ENCODE data around the gene KLRC4. TPM values are rescaled to one million over a fixed set of nuclear protein-coding genes. Genes with fewer than 3 reads are reported as not detected.
"Not testable (repeated sequence)": the region's sequence is repeated elsewhere in the genome, so short reads cannot be mapped to it uniquely, and the experiment has no call there.

Gene KLRC4
- total RNA-seq, 2 donors from 2014 or later, result 0.46 TPM; not detected in 1

GRCh38 chr12:10404798-10405197, 4.8 kb downstream of the KLRC4 start:
- DNase-seq (no peak), ATAC-seq (no peak)
- intact Hi-C loops (cut with DNase I, micrococcal nuclease), result no loop called here

- intact Hi-C loops (cut with DNase I, micrococcal nuclease), result no loop called here
- ATAC-seq (no peak), DNase-seq (no peak)
Observed at GRCh38 chr12:10400829-10401228, 8.7 kb downstream of the KLRC4 start.

GRCh38 chr12:10398168-10398567, 11.4 kb downstream of the KLRC4 start:
- ATAC-seq (no peak), DNase-seq (no peak)
- intact Hi-C loops (cut with DNase I, micrococcal nuclease), result no loop called here

- ATAC-seq (peak; percentile 44), DNase-seq (no peak)
- intact Hi-C loops (cut with DNase I, micrococcal nuclease), result no loop called here
Observed at GRCh38 chr12:10397296-10397695, 12.3 kb downstream of the KLRC4 start.

GRCh38 chr12:10396176-10396575, 13.4 kb downstream of the KLRC4 start:
- ATAC-seq, result peak; percentile 20
- intact Hi-C loops (cut with DNase I, micrococcal nuclease); DNase-seq: not testable (repeated sequence)

- ATAC-seq (peak; percentile 91), DNase-seq (peak in 1 of 2 donors; percentile 49)
- intact Hi-C loops (cut with DNase I, micrococcal nuclease), result no loop called here
Observed at GRCh38 chr12:10395390-10395998, 14.1 kb downstream of the KLRC4 start.

GRCh38 chr12:10394531-10395152, 14.9 kb downstream of the KLRC4 start:
- DNase-seq; intact Hi-C loops (cut with DNase I, micrococcal nuclease); ATAC-seq: not testable (repeated sequence)

GRCh38 chr12:10393291-10393690, 16.3 kb downstream of the KLRC4 start:
- no peak for ATAC-seq
- DNase-seq, result no peak
- intact Hi-C loops (cut with DNase I, micrococcal nuclease), result no loop called here

- DNase-seq, result peak in 1 of 2 donors; percentile 47
- intact Hi-C loops (cut with DNase I, micrococcal nuclease), result no loop called here
- no peak for ATAC-seq
Observed at GRCh38 chr12:10392394-10392930, 17.1 kb downstream of the KLRC4 start.

- DNase-seq; intact Hi-C loops (cut with DNase I, micrococcal nuclease); ATAC-seq: not testable (repeated sequence)
Observed at GRCh38 chr12:10390991-10391390, 18.6 kb downstream of the KLRC4 start.

GRCh38 chr12:10389904-10390303, 19.7 kb downstream of the KLRC4 start, which contains the start of gene KLRK1:
Gene KLRK1, minus strand, starts transcription at chr12:10390041. Its CDS starts 1,231 bp downstream, at chr12:10388810.
- intact Hi-C loops (cut with DNase I, micrococcal nuclease), result no loop called here
- ATAC-seq, result no peak
- DNase-seq, result no peak

GRCh38 chr12:10388624-10389413, 20.7 kb downstream of the KLRC4 start:
- ATAC-seq (no peak), DNase-seq (no peak)
- intact Hi-C loops (cut with DNase I, micrococcal nuclease), result no loop called here

- ATAC-seq; intact Hi-C loops (cut with DNase I, micrococcal nuclease); DNase-seq: not testable (repeated sequence)
Observed at GRCh38 chr12:10387498-10387897, 22.1 kb downstream of the KLRC4 start.

GRCh38 chr12:10386857-10387256, 22.7 kb downstream of the KLRC4 start:
- intact Hi-C loops (cut with DNase I, micrococcal nuclease), result no loop called here
- no peak for ATAC-seq
- DNase-seq, result no peak

GRCh38 chr12:10385166-10385613, 24.4 kb downstream of the KLRC4 start:
- ATAC-seq (peak; percentile 36), DNase-seq (no peak)
- intact Hi-C loops (cut with DNase I, micrococcal nuclease), result no loop called here

- intact Hi-C loops (cut with DNase I, micrococcal nuclease), result no loop called here
- ATAC-seq, result no peak
- no peak for DNase-seq
Observed at GRCh38 chr12:10384191-10384590, 25.4 kb downstream of the KLRC4 start.

- intact Hi-C loops (cut with DNase I, micrococcal nuclease), result no loop called here
- DNase-seq, result no peak
- ATAC-seq, result no peak
Observed at GRCh38 chr12:10381928-10382628, 27.5 kb downstream of the KLRC4 start.

GRCh38 chr12:10378737-10379136, 30.8 kb downstream of the KLRC4 start:
- intact Hi-C loops (cut with DNase I, micrococcal nuclease); DNase-seq; ATAC-seq: not testable (repeated sequence)

GRCh38 chr12:10374624-10375018, 34.9 kb downstream of the KLRC4 start:
- intact Hi-C loops (cut with DNase I, micrococcal nuclease), result no loop called here
- no peak for ATAC-seq
- DNase-seq, result no peak
